ENCODE results near the gene UBE2K.

The UBE2K gene

GRCh38 chr4:39706334-39706733 lies 8.4 kb downstream of the UBE2K start:
- H3K27me3 ChIP-seq = no peaks in the 10 kb centered on the region
- no peak overlapping the region for H3K9ac ChIP-seq
- TF ChIP-seq Cebpa-rat (IDR thresholded peaks at IDR 0.05) = no peak
- H3K9me3 ChIP-seq (replicated peaks in 1 of 11) = peaks cover 0 to 6% (median 0%) of the 10 kb centered on the region in 11 experiments; a peak in 2 of 22 replicates
- peaks cover 37 to 72% (median 62%) of the 10 kb centered on the region in 11 experiments for H3K36me3 ChIP-seq
- H3K4me2 ChIP-seq = no peak overlapping the region
- no peak overlapping the region for H3K4me3 ChIP-seq
- H3K4me1 ChIP-seq = peaks cover 0 to 62% (median 30%) of the 10 kb centered on the region in 10 experiments; a peak in 19 of 20 replicates
- peak overlapping the region in 1 of 11 experiments; percentile 18; a peak in 1 of 22 replicates for H3K27ac ChIP-seq
- peaks cover 96 to 100% (median 100%) of the 10 kb centered on the region in 11 experiments for H4K20me1 ChIP-seq

GRCh38 chr4:39706741-39707511 lies 9.0 kb downstream of the UBE2K start:
- H3K9ac ChIP-seq = peak overlapping the region in 1 of 11 experiments; percentile 17; a peak in 1 of 22 replicates
- TF ChIP-seq Cebpa-rat (IDR thresholded peaks at IDR 0.05) = no peak
- peaks cover 0 to 10% (median 0%) of the 10 kb centered on the region in 11 experiments; a peak in 2 of 22 replicates for H3K9me3 ChIP-seq (replicated peaks in 1 of 11)
- H3K36me3 ChIP-seq = peaks cover 33 to 71% (median 61%) of the 10 kb centered on the region in 11 experiments
- H3K4me1 ChIP-seq = peaks cover 5 to 63% (median 33%) of the 10 kb centered on the region in 10 experiments
- no peak overlapping the region for H3K27ac ChIP-seq
- H4K20me1 ChIP-seq = peaks cover 95 to 100% (median 100%) of the 10 kb centered on the region in 11 experiments
- H3K4me2 ChIP-seq = peak overlapping the region in 2 of 11 experiments; percentile 17 to 25; a peak in 3 of 22 replicates
- H3K27me3 ChIP-seq = no peaks in the 10 kb centered on the region
- no peak overlapping the region for H3K4me3 ChIP-seq

DNA sequence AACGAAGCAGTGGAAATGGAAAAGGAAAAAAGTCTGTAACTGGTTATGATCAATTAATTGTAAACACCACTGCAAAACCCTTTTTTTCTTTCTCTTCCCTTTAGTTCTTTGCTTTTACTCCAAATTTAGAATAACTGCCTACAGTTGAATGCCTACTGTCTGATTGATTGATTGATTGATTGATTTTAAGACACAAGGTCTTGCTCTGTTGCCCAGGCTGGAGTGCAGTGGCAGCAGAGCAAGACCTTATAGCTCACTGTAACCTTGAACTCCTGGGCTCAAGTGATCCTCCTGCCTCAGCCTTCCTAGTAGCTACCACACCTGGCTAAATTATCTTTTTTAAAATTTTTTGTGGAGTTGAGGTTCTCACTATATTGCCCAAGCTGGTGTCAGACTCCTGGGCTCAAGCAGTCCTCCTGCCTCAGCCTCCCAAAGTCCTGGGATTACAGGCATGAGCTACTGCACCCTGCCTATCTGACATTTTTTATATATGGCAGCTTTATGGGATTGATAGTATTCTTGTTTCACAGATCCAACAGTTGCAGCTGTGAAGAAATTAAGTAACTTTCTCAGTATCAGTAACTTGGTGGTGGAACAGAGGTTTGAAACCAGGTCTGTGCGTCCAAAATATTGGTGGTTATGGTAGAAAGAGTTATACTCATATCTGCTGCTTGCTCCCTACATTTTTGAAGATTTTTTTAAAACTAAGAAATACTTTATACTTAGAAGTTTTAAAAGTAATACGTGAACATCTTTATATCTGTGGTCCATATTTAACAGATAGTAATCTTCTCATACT lies 12.4 kb downstream of the UBE2K start:
- Histone ChIP-seq H4K20me1 (peaks cover 87 to 100% (median 97%) of the 10 kb centered on the region in 11 experiments), H3K36me3 (peaks cover 4 to 54% (median 38%) of the 10 kb centered on the region in 11 experiments), H3K4me1 (peaks cover 33 to 96% (median 58%) of the 10 kb centered on the region in 10 experiments), H3K27ac (peak overlapping the region in 5 of 11 experiments; percentile 2 to 40 (median 16); a peak in 5 of 22 replicates), H3K27me3 (no peaks in the 10 kb centered on the region), H3K4me3 (no peak overlapping the region), H3K4me2 (peak overlapping the region in 7 of 11 experiments; percentile 1 to 42 (median 25); a peak in 9 of 22 replicates), H3K9ac (peak overlapping the region in 1 of 11 experiments; percentile 23; a peak in 1 of 22 replicates), H3K9me3 (replicated peaks in 1 of 11) (peaks cover 0 to 7% (median 0%) of the 10 kb centered on the region in 11 experiments; a peak in 2 of 22 replicates)
- TF ChIP-seq Cebpa-rat (IDR thresholded peaks at IDR 0.05) = no peak

DNA sequence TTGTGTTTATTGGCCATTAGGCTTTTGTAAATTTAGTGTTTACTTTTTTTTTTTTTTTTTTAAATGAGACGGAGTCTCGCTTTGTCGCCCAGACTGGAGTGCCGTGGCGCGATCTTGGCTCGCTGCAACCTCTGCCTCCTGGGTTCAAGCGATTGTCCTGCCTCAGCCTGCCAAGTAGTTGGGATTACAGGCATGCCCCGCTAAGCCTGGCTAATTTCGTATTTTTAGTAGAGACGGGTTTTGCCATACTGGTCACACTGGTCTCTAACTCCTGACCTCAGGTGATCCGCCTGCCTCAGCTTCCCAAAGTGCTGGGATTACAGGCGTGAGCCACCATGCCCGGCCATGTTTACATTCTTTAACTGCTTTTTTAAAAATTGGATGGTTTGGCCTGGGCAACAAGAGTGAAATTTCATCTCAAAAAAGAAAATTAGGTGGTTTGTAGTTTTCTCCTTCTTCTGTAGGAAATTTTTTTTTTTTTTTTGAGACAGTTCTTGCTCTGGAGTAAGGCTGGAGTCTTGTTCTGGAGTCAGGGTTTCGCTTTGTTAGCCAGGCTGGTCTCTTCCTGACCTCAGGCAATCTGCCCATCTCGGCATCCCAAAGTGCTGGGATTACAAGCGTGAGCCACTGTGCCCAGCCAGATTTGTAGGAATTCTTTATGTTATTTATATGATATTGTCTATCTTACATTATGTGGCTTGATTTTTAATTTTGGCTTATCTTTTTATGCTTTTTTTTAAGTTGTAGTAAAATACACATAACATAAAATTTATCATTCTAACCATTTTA lies 15.1 kb downstream of the UBE2K start:
- H3K27ac ChIP-seq = peak overlapping the region; percentile 32 to 75 (median 60); a peak in 20 of 22 replicates
- peaks cover 74 to 99% (median 96%) of the 10 kb centered on the region in 11 experiments for H4K20me1 ChIP-seq
- peak overlapping the region; percentile 50 to 89 (median 69) for H3K4me2 ChIP-seq
- H3K9ac ChIP-seq = peak overlapping the region; percentile 1 to 58 (median 42); a peak in 10 of 22 replicates
- H3K4me1 ChIP-seq = peaks cover 47 to 93% (median 64%) of the 10 kb centered on the region in 10 experiments
- H3K9me3 ChIP-seq (replicated peaks in 1 of 11) = peaks cover 0 to 5% (median 0%) of the 10 kb centered on the region in 11 experiments; a peak in 2 of 22 replicates
- H3K36me3 ChIP-seq = peaks cover 6 to 57% (median 36%) of the 10 kb centered on the region in 11 experiments; a peak in 21 of 22 replicates
- H3K4me3 ChIP-seq = peak overlapping the region in 1 of 10 experiments; percentile 31; a peak in 1 of 20 replicates
- no peaks in the 10 kb centered on the region for H3K27me3 ChIP-seq
- TF ChIP-seq Cebpa-rat (IDR thresholded peaks at IDR 0.05) = no peak

DNA sequence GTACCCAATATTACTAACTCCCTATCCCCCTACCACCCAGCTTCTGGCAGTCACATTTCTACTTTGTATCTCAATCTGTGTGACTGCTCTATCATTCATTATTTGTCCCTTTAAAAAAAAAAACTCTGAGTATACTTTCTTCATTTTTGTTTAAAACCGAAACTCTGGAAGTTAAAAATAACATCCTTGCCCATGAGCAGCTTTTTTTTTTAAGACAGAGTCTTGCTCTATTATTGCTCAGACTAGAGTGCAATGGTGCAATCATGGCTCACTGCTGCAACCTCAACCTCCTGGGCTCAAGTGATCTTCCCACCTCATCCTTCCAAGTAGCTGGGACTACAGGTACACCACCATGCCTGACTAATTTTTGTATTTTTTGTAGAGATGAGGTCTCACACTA lies 15.8 kb downstream of the UBE2K start:
- Histone ChIP-seq H3K9ac (peak overlapping the region; percentile 1 to 58 (median 42); a peak in 11 of 22 replicates), H3K4me1 (peaks cover 52 to 90% (median 64%) of the 10 kb centered on the region in 10 experiments), H3K4me3 (peak overlapping the region in 2 of 10 experiments; percentile 20 to 31; a peak in 2 of 20 replicates), H3K36me3 (peaks cover 10 to 63% (median 43%) of the 10 kb centered on the region in 11 experiments; a peak in 21 of 22 replicates), H3K4me2 (peak overlapping the region; percentile 50 to 89 (median 69)), H4K20me1 (peaks cover 73 to 99% (median 96%) of the 10 kb centered on the region in 11 experiments), H3K9me3 (replicated peaks in 1 of 11) (peaks cover 0 to 5% (median 0%) of the 10 kb centered on the region in 11 experiments; a peak in 2 of 22 replicates), H3K27me3 (no peaks in the 10 kb centered on the region), H3K27ac (peak overlapping the region; percentile 32 to 75 (median 60); a peak in 21 of 22 replicates)
- peak in 8 of 11 experiments; percentile 42 to 87 (median 69); a peak in 14 of 22 replicates for TF ChIP-seq Cebpa-rat (IDR thresholded peaks at IDR 0.05)

DNA sequence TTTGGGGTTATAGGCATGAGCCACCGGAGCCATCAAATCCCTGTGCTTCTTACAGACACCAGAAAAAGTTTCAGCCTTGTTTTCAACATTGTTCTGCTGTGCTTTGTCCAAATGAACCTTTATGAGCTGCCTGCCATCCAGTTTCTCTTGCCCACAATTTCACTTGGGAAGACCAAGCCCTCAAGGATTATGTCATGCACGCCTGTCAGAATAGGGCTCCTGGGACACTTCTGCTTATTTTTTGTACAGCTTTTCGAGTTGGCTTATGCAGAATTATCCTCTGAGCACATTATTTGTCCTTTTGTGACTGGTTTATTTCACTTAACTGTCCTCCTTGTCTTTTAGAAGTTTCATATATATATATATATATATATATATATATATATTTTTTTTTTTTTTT lies 16.2 kb downstream of the UBE2K start:
- Histone ChIP-seq H3K27ac (peak overlapping the region in 10 of 11 experiments; percentile 50 to 75 (median 62); a peak in 21 of 22 replicates), H4K20me1 (peaks cover 73 to 99% (median 96%) of the 10 kb centered on the region in 11 experiments), H3K9me3 (replicated peaks in 1 of 11) (peaks cover 0 to 5% (median 0%) of the 10 kb centered on the region in 11 experiments; a peak in 2 of 22 replicates), H3K27me3 (no peaks in the 10 kb centered on the region), H3K4me2 (peak overlapping the region; percentile 50 to 89 (median 69)), H3K9ac (peak overlapping the region in 9 of 11 experiments; percentile 1 to 58 (median 26); a peak in 9 of 22 replicates), H3K4me3 (peak overlapping the region in 1 of 10 experiments; percentile 20; a peak in 1 of 20 replicates), H3K36me3 (peaks cover 12 to 65% (median 45%) of the 10 kb centered on the region in 11 experiments; a peak in 21 of 22 replicates), H3K4me1 (peaks cover 48 to 90% (median 64%) of the 10 kb centered on the region in 10 experiments)
- no peak for TF ChIP-seq Cebpa-rat (IDR thresholded peaks at IDR 0.05)

DNA sequence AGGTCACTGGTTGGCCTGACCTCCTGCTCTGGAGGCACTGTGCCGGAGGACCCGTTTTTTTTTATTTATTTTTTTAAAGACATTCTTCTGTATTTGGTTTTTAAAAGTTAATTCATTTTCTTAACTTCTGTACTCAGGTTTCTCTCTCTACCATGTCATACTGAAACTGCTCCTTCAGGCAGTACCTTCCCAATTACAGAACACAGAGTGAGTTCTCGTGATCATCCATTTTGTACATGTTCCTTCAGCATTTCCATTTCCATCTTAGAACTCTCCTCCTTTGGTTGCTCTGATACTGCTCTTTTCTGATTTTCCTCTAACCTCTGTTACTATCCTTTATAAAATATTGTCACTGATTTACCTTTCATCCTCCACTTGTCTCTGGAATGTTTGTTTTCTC lies 17.9 kb downstream of the UBE2K start:
- no peak overlapping the region for H3K9ac ChIP-seq
- no peaks in the 10 kb centered on the region for H3K27me3 ChIP-seq
- peaks cover 34 to 90% (median 54%) of the 10 kb centered on the region in 10 experiments for H3K4me1 ChIP-seq
- H3K4me3 ChIP-seq = no peak overlapping the region
- H3K27ac ChIP-seq = no peak overlapping the region
- peaks cover 0 to 5% (median 0%) of the 10 kb centered on the region in 11 experiments; a peak in 2 of 22 replicates for H3K9me3 ChIP-seq (replicated peaks in 1 of 11)
- peak overlapping the region in 2 of 11 experiments; percentile 18 to 37; a peak in 2 of 22 replicates for H3K4me2 ChIP-seq
- TF ChIP-seq Cebpa-rat (IDR thresholded peaks at IDR 0.05) = no peak
- peaks cover 74 to 99% (median 96%) of the 10 kb centered on the region in 11 experiments for H4K20me1 ChIP-seq
- H3K36me3 ChIP-seq = peaks cover 12 to 67% (median 51%) of the 10 kb centered on the region in 11 experiments; a peak in 21 of 22 replicates
